Lung microvascular endothelial cell (primary cell): ENCODE data around the gene CCDC78. TPM values are rescaled to one million over a fixed set of nuclear protein-coding genes. Genes with fewer than 3 reads are reported as not detected.
"Not testable (repeated sequence)": the region's sequence is repeated elsewhere in the genome, so short reads cannot be mapped to it uniquely, and the experiment has no call there.

Source experiments
- DNase-seq, 2 donors: peaks; one replicate each; pipeline versions ENCODE4 v3.0.0 to v3.0.0-alpha.2; 2010; ENCODE audit warnings: low read depth in 2 of 2
- total RNA-seq: library from RNA; depleted of rRNA; stranded (reverse); fragments of >200 nt; gene quantifications from 2 replicates; pipeline ENCODE4 v1.2.1, GENCODE V29; 2014

Gene CCDC78
- total RNA-seq, 1 donor from 2014 or later = 0.40 TPM

GRCh38 chr16:694187-694862 is 31.9 kb downstream of the CCDC78 start:
- no peak for DNase-seq

GRCh38 chr16:693766-694165 is 32.5 kb downstream of the CCDC78 start:
- DNase-seq = no peak

GRCh38 chr16:693364-693763 is 32.9 kb downstream of the CCDC78 start:
- DNase-seq = no peak

- DNase-seq = no peak
Observed at GRCh38 chr16:692356-693108, 33.7 kb downstream of the CCDC78 start.

GRCh38 chr16:691242-691641 is 35.0 kb downstream of the CCDC78 start:
- DNase-seq = not testable (repeated sequence)

GRCh38 chr16:689175-689897 is 36.9 kb downstream of the CCDC78 start:
- no peak for DNase-seq

GRCh38 chr16:687499-687898 is 38.7 kb downstream of the CCDC78 start:
- DNase-seq = no peak

- no peak for DNase-seq
Observed at GRCh38 chr16:686459-687260, 39.6 kb downstream of the CCDC78 start.

- DNase-seq = peak; percentile 58 to 70
Observed at GRCh38 chr16:685967-686366, 40.3 kb downstream of the CCDC78 start.

GRCh38 chr16:684961-685696 is 41.1 kb downstream of the CCDC78 start:
- DNase-seq = no peak

- DNase-seq = peak; percentile 87 to 93
Observed at GRCh38 chr16:684071-684794, 42.0 kb downstream of the CCDC78 start, which contains the start of gene JMJD8. Gene JMJD8 (minus strand): TSS chr16:684334. CDS start chr16:684319, 15 bp downstream.

- peak in 1 of 2 donors; percentile 20 for DNase-seq
Observed at GRCh38 chr16:683396-684070, 42.7 kb downstream of the CCDC78 start.

GRCh38 chr16:682493-683395 is 43.5 kb downstream of the CCDC78 start:
- DNase-seq = no peak

- DNase-seq = no peak
Observed at GRCh38 chr16:681746-682427, 44.4 kb downstream of the CCDC78 start.

GRCh38 chr16:680967-681745 is 45.1 kb downstream of the CCDC78 start:
- peak; percentile 43 to 45 for DNase-seq

- DNase-seq = no peak
Observed at GRCh38 chr16:680625-680945, 45.7 kb downstream of the CCDC78 start.
